ENCODE results near the gene LBH.

DNA sequence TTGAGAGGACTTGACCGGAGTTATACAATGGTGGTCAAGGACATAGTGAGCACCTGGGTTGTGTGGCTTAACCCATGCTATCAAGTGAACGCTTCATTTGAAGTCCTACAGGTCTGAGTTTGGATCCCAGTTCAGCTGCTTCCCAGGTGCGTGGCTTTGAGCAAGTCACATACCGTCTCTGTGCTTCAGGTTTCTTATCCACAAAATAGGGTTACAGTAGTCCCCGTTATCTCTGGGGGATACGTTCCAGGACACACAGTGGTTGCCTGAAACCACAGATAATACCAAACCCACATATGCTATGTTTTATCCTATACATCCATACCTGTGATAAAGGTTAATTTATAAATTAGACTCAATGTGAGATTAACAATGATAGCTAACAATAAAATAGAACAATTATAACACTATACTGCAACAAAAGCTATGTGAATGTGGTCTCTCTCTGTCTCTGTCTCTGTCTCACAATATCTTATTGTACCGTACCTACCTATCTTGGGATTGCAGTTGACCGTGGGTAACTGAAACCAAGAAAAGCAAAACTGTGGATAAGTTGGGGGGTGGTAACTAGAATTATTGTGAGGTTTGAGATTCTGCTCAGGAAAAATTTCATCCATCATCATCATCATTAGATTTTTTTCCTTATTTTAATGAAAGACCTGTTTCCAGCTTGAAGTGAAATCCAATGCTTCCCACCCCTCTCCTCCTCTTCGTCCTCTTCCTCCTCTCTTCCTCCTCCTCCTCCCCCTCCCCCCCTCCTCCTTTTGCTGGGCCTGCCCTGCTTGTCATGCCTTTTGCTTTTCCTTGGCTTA, 22.7 kb downstream of the LBH start:
- TF ChIP-seq, protein P1, sequence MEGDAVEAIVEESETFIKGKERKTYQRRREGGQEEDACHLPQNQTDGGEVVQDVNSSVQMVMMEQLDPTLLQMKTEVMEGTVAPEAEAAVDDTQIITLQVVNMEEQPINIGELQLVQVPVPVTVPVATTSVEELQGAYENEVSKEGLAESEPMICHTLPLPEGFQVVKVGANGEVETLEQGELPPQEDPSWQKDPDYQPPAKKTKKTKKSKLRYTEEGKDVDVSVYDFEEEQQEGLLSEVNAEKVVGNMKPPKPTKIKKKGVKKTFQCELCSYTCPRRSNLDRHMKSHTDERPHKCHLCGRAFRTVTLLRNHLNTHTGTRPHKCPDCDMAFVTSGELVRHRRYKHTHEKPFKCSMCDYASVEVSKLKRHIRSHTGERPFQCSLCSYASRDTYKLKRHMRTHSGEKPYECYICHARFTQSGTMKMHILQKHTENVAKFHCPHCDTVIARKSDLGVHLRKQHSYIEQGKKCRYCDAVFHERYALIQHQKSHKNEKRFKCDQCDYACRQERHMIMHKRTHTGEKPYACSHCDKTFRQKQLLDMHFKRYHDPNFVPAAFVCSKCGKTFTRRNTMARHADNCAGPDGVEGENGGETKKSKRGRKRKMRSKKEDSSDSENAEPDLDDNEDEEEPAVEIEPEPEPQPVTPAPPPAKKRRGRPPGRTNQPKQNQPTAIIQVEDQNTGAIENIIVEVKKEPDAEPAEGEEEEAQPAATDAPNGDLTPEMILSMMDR (IDR thresholded peaks at IDR 0.05) = no peak
- no peak for TF ChIP-seq POLR2A (IDR thresholded peaks at IDR 0.05)

Measured in lower leg skin (tissue), 3 donors.